Amygdala (tissue), 56 donors: ENCODE data around the gene METTL18.
"Not testable (repeated sequence)": the region's sequence is repeated elsewhere in the genome, so short reads cannot be mapped to it uniquely, and the experiment has no call there.

Source experiments
- DNase-seq, 56 donors: peaks; one replicate each; lab custom pipeline; 2025; lab: John Stamatoyannopoulos, UW

Gene METTL18

GRCh38 chr1:169794530-169795416, at the start of gene METTL18:
Gene METTL18, minus strand, starts transcription at chr1:169794907. Its CDS starts 1,212 bp downstream, at chr1:169793695.
- peak; percentile 58 to 96 (median 88) for DNase-seq

- DNase-seq = no peak
Observed at GRCh38 chr1:169838942-169839341, 44.2 kb upstream of the METTL18 start.

GRCh38 chr1:169836198-169836597, 41.5 kb upstream of the METTL18 start:
- no peak for DNase-seq

GRCh38 chr1:169835647-169836046, 40.9 kb upstream of the METTL18 start:
- DNase-seq = no peak

- no peak for DNase-seq
Observed at GRCh38 chr1:169834869-169835268, 40.2 kb upstream of the METTL18 start.

GRCh38 chr1:169833179-169833901, 38.6 kb upstream of the METTL18 start:
- DNase-seq = no peak

- no peak for DNase-seq
Observed at GRCh38 chr1:169829671-169830070, 35.0 kb upstream of the METTL18 start.

GRCh38 chr1:169824153-169824552, 29.4 kb upstream of the METTL18 start:
- DNase-seq = no peak

GRCh38 chr1:169821500-169821899, 26.8 kb upstream of the METTL18 start:
- no peak for DNase-seq

- no peak for DNase-seq
Observed at GRCh38 chr1:169816617-169817016, 21.9 kb upstream of the METTL18 start.

- DNase-seq = no peak
Observed at GRCh38 chr1:169814265-169814664, 19.6 kb upstream of the METTL18 start.

- no peak for DNase-seq
Observed at GRCh38 chr1:169812131-169812530, 17.4 kb upstream of the METTL18 start.

- not testable (repeated sequence) for DNase-seq
Observed at GRCh38 chr1:169811418-169812035, 16.8 kb upstream of the METTL18 start.

GRCh38 chr1:169809370-169810095, 14.8 kb upstream of the METTL18 start:
- peak in 4 of 56 donors; percentile 1 to 18 (median 6) for DNase-seq

GRCh38 chr1:169804941-169805340, 10.2 kb upstream of the METTL18 start:
- no peak for DNase-seq

GRCh38 chr1:169802888-169803287, 8.2 kb upstream of the METTL18 start:
- DNase-seq = no peak

- DNase-seq = no peak
Observed at GRCh38 chr1:169797281-169797680, 2.6 kb upstream of the METTL18 start.

GRCh38 chr1:169796274-169796810, 1.6 kb upstream of the METTL18 start:
- no peak for DNase-seq

GRCh38 chr1:169795687-169796086, 980 bp upstream of the METTL18 start:
- DNase-seq = no peak

GRCh38 chr1:169793730-169794129, 977 bp downstream of the METTL18 start:
- no peak for DNase-seq
